ENCODE data around the gene GPR78. TPM values are rescaled to one million over a fixed set of nuclear protein-coding genes. Genes with fewer than 3 reads are reported as not detected.

GPR78 gene
- total RNA-seq, 1 experiment from 2014 or later, result not detected

DNA sequence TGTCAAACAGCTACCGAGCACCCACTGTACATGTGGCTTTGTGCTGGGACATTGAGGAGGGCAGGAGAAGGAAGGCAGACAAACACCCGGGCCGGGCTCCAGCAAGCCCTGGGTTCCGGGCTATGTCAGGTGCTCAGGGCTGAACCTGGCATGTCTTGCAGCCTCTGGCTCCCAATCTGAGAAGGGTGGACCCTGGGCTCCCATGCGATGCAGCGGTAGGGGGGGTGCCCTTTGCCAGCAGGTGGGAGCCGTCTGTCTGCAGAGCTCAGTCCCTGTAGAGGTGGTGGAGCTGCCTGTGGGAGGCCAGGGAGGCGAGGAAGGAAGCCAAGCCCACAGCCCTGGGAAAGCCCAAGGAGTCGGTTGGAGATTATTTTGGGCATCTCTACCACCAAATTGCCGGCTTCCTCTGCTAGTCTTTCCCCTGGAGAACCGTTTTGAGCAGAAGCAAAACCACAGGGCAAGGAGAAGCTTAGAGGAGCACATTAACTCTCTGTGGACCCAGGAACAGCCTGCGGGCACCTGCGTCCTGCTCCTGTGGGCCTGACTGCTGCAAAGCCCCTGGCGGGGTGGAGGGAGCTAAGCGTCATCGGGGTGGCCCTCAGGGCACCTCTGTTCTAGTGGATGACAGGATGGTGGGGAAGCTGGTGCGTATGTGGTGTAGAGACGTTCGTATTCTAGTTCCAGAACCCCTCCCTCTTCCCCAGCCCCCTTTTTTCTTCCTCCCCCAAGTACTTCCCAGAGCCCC lies 22.7 kb downstream of the GPR78 start:
- Histone ChIP-seq H3K27me3 (ENCODE audit: control insufficient read depth, insufficient read depth, low read length) (no peaks in the 10 kb centered on the region; the same call in 1 of the 2 replicates), H3K36me3 (ENCODE audit: control insufficient read depth, insufficient read depth, low read length) (no peaks in the 10 kb centered on the region), H3K4me3 (ENCODE audit: low read depth in 2 of 2, low read length in 2 of 2) (no peak overlapping the region), H3K27ac (ENCODE audit: low read length) (no peak overlapping the region), H3K4me1 (ENCODE audit: control insufficient read depth, insufficient read depth, low read length) (no peaks in the 10 kb centered on the region), H3K9me3 (ENCODE audit: control insufficient read depth, insufficient read depth, low read depth, low read length) (no peaks in the 10 kb centered on the region)
- ATAC-seq (no peak), DNase-seq (ENCODE audit: low read depth, low spot score) (no peak)
- ChIA-PET POLR2A (no interaction called here), CTCF (no interaction called here)
- intact Hi-C loops (cut with micrococcal nuclease; ENCODE audit: unreplicated experiment), result no loop called here
- BruUV-seq (replicated peaks), result no TSS peak
- TF ChIP-seq POLR2AphosphoS5 (IDR thresholded peaks at IDR 0.05; ENCODE audit: low read depth, low read length) (no peak), SIN3A (IDR thresholded peaks at IDR 0.05; ENCODE audit: borderline replicate concordance, insufficient read depth, low read depth, low read length) (no peak), TCF7L2 (IDR thresholded peaks at IDR 0.05; ENCODE audit: low read depth, low read length) (no peak)
- TF ChIP-seq, protein P1, sequence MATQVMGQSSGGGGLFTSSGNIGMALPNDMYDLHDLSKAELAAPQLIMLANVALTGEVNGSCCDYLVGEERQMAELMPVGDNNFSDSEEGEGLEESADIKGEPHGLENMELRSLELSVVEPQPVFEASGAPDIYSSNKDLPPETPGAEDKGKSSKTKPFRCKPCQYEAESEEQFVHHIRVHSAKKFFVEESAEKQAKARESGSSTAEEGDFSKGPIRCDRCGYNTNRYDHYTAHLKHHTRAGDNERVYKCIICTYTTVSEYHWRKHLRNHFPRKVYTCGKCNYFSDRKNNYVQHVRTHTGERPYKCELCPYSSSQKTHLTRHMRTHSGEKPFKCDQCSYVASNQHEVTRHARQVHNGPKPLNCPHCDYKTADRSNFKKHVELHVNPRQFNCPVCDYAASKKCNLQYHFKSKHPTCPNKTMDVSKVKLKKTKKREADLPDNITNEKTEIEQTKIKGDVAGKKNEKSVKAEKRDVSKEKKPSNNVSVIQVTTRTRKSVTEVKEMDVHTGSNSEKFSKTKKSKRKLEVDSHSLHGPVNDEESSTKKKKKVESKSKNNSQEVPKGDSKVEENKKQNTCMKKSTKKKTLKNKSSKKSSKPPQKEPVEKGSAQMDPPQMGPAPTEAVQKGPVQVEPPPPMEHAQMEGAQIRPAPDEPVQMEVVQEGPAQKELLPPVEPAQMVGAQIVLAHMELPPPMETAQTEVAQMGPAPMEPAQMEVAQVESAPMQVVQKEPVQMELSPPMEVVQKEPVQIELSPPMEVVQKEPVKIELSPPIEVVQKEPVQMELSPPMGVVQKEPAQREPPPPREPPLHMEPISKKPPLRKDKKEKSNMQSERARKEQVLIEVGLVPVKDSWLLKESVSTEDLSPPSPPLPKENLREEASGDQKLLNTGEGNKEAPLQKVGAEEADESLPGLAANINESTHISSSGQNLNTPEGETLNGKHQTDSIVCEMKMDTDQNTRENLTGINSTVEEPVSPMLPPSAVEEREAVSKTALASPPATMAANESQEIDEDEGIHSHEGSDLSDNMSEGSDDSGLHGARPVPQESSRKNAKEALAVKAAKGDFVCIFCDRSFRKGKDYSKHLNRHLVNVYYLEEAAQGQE (IDR thresholded peaks at IDR 0.05; ENCODE audit: insufficient read depth in 1 of 2, low read depth in 2 of 2, low read length in 1 of 2), result no peak
- TF ChIP-seq, protein P2, sequence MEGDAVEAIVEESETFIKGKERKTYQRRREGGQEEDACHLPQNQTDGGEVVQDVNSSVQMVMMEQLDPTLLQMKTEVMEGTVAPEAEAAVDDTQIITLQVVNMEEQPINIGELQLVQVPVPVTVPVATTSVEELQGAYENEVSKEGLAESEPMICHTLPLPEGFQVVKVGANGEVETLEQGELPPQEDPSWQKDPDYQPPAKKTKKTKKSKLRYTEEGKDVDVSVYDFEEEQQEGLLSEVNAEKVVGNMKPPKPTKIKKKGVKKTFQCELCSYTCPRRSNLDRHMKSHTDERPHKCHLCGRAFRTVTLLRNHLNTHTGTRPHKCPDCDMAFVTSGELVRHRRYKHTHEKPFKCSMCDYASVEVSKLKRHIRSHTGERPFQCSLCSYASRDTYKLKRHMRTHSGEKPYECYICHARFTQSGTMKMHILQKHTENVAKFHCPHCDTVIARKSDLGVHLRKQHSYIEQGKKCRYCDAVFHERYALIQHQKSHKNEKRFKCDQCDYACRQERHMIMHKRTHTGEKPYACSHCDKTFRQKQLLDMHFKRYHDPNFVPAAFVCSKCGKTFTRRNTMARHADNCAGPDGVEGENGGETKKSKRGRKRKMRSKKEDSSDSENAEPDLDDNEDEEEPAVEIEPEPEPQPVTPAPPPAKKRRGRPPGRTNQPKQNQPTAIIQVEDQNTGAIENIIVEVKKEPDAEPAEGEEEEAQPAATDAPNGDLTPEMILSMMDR (IDR thresholded peaks at IDR 0.05), result no peak
- in situ Hi-C loops (cut with HindIII; ENCODE audit: low pct_unique_long_range_greater_than_20kb, low sequenced_read_pairs), result no loop called here

DNA sequence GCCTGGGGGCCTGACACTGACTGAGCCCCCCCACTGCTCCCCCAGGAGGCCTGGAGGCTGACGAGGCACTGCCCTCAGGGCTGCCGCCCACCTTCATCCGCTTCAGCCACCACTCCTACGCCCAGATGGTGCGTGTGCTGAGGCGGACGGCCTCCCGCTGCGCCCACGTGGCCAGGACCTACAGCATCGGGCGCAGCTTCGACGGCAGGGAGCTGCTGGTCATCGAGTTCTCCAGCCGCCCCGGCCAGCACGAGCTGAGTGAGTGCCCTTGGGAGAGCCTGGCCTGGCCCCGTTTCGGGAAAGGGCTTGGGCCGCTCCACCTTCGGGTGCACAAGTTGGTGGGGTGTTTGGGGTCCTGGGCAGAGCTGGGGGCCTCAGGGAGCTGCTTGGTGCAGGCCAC lies 23.7 kb downstream of the GPR78 start:
- intact Hi-C loops (cut with micrococcal nuclease; ENCODE audit: unreplicated experiment) (no loop called here), in situ Hi-C loops (cut with HindIII; ENCODE audit: low pct_unique_long_range_greater_than_20kb, low sequenced_read_pairs) (no loop called here)

More for the DNA sequence above, 23.7 kb downstream of the GPR78 start:
- no peak for TF ChIP-seq TCF7L2 (IDR thresholded peaks at IDR 0.05; ENCODE audit: low read depth, low read length)
- TF ChIP-seq, protein P2 (IDR thresholded peaks at IDR 0.05), result no peak
- no peak for TF ChIP-seq POLR2AphosphoS5 (IDR thresholded peaks at IDR 0.05; ENCODE audit: low read depth, low read length)
- Histone ChIP-seq H3K4me1 (ENCODE audit: control insufficient read depth, insufficient read depth, low read length) (no peaks in the 10 kb centered on the region), H3K27ac (ENCODE audit: low read length) (no peak overlapping the region), H3K4me3 (ENCODE audit: low read depth in 2 of 2, low read length in 2 of 2) (no peak overlapping the region), H3K27me3 (ENCODE audit: control insufficient read depth, insufficient read depth, low read length) (no peaks in the 10 kb centered on the region; the same call in 1 of the 2 replicates), H3K36me3 (ENCODE audit: control insufficient read depth, insufficient read depth, low read length) (no peaks in the 10 kb centered on the region), H3K9me3 (ENCODE audit: control insufficient read depth, insufficient read depth, low read depth, low read length) (no peaks in the 10 kb centered on the region)
- DNase-seq (ENCODE audit: low read depth, low spot score) (no peak), ATAC-seq (no peak)
- no TSS peak for BruUV-seq (replicated peaks)
- POLR2A ChIA-PET, result no interaction called here
- CTCF ChIA-PET, result no interaction called here
